OCI-LY7 (cell line): ENCODE data around the gene GAL. TPM values are rescaled to one million over a fixed set of nuclear protein-coding genes. Genes with fewer than 3 reads are reported as not detected.

Experiments used
- BruUV-seq: library from RNA; stranded (reverse); fragments of 400-500 nt; replicated peaks from 2 replicates; lab custom pipeline; 2021; lab: Mats Ljungman, UMichigan
- CTCF ChIA-PET: fragments of 300-600 bp; sonication (Branson Sonifier 250); formaldehyde crosslinking; loops from one replicate; lab custom pipeline; 2022; ENCODE audit warnings: antibody characterized with exemption; ENCODE audit not compliant: unreplicated experiment; lab: Charles Lee
- POLR2A ChIA-PET: fragments of 300-600 bp; sonication (Branson Sonifier 250); formaldehyde crosslinking; loops from one replicate; lab custom pipeline; 2022; ENCODE audit warnings: antibody characterized with exemption; lab: Charles Lee
- DNase-seq: peaks from one replicate; pipeline ENCODE4 v3.0.0-alpha.2; 2015; ENCODE audit warnings: low spot score
- H2AFZ ChIP-seq: fragments of 200-600 bp; sonication (generic), shearing (Covaris generic); 2 replicates; pipeline ENCODE4 v1.6.1; 2014; ENCODE audit warnings: mild to moderate bottlenecking, antibody characterized with exemption, low read length, moderate library complexity
- H3K27ac ChIP-seq: fragments of 200-600 bp; sonication (generic); 2 replicates; pipeline ENCODE4 v1.5.1; 2014; ENCODE audit warnings: mixed run types, low read depth, mild to moderate bottlenecking, moderate library complexity, low read length, inconsistent platforms; ENCODE audit not compliant: poor library complexity, severe bottlenecking
- H3K36me3 ChIP-seq: fragments of 200-600 bp; sonication (generic); 2 replicates; pipeline ENCODE4 v1.6.1; 2014; ENCODE audit warnings: mild to moderate bottlenecking, antibody characterized with exemption, low read length, moderate library complexity, mixed read lengths; ENCODE audit not compliant: insufficient read depth
- H3K4me1 ChIP-seq: fragments of 200-600 bp; sonication (generic); 2 replicates; pipeline ENCODE4 v1.5.1; 2014; ENCODE audit warnings: mild to moderate bottlenecking, low read length; ENCODE audit not compliant: insufficient read depth, poor library complexity, severe bottlenecking
- H3K4me2 ChIP-seq: fragments of 200-600 bp; sonication (generic); 2 replicates; pipeline ENCODE4 v1.6.1; 2014; ENCODE audit warnings: mild to moderate bottlenecking, low read length
- H3K4me3 ChIP-seq: fragments of 200-600 bp; sonication (generic); 2 replicates; pipeline ENCODE4 v1.5.1; 2014; ENCODE audit warnings: mild to moderate bottlenecking, low read depth, low read length; ENCODE audit not compliant: poor library complexity, severe bottlenecking
- H3K79me2 ChIP-seq: fragments of 200-600 bp; sonication (generic); 2 replicates; pipeline ENCODE4 v1.6.1; 2016; ENCODE audit warnings: low read depth, mild to moderate bottlenecking, low read length, moderate library complexity, mixed read lengths; ENCODE audit not compliant: insufficient read depth
- H3K9me2 ChIP-seq: fragments of 200-600 bp; sonication (generic); 2 replicates; pipeline ENCODE4 v1.6.1; 2016; ENCODE audit warnings: mild to moderate bottlenecking, low read length, mixed read lengths; ENCODE audit not compliant: insufficient read depth
- H3K9me3 ChIP-seq: fragments of 200-600 bp; sonication (generic); 2 replicates; pipeline ENCODE4 v1.6.1; 2014; ENCODE audit warnings: mild to moderate bottlenecking, mixed run types, low read length, mixed read lengths
- H4K20me1 ChIP-seq: fragments of 200-600 bp; sonication (generic); 2 replicates; pipeline ENCODE4 v1.6.1; 2014; ENCODE audit warnings: mild to moderate bottlenecking, antibody characterized with exemption, low read length, moderate library complexity, mixed read lengths; ENCODE audit not compliant: insufficient read depth
- CTCF ChIP-seq: fragments of 200-600 bp; sonication (generic); conservative IDR thresholded peaks from 2 replicates; pipeline ENCODE4 v1.5.1; 2014; ENCODE audit warnings: mild to moderate bottlenecking, antibody characterized with exemption, low read length, moderate library complexity, mixed read lengths
- EZH2phosphoT487 ChIP-seq: fragments of 200-600 bp; sonication (generic); IDR thresholded peaks from 2 replicates; pipeline ENCODE4 v1.6.1; 2018; ENCODE audit warnings: low read depth, borderline replicate concordance, mild to moderate bottlenecking, mixed run types, antibody characterized with exemption, low read length, moderate library complexity, mixed read lengths
- intact Hi-C: fragments of 100-400 bp; cut with micrococcal nuclease; formaldehyde crosslinking; loops from one replicate; pipeline ENCODE4 v1.10.0; 2022; ENCODE audit not compliant: unreplicated experiment
- total RNA-seq, 2 experiments: library from RNA; depleted of rRNA in 1 of 2; stranded (reverse); fragments of >200 nt in 1 of 2; shearing (Covaris generic) in 1 of 2; gene quantifications; 2 replicates each; pipeline ENCODE4 v1.2.3, GENCODE V29; 2014 to 2022

The GAL gene
- total RNA-seq, 2 experiments from 2014 or later, result not detected

GRCh38 chr11:68664141-68664540 is 20.2 kb upstream of the GAL start:
- POLR2A ChIA-PET, result no interaction called here
- BruUV-seq, result no TSS peak

GRCh38 chr11:68664906-68665305 is 19.4 kb upstream of the GAL start:
- intact Hi-C loops, result no loop called here
- Histone ChIP-seq H3K27ac (no peak overlapping the region), H3K9me2 (no peaks in the 10 kb centered on the region), H2AFZ (no peak overlapping the region), H3K9me3 (no peaks in the 10 kb centered on the region), H3K4me3 (no peak overlapping the region), H3K36me3 (no peaks in the 10 kb centered on the region), H3K4me1 (no peaks in the 10 kb centered on the region), H3K79me2 (no peaks in the 10 kb centered on the region), H4K20me1 (no peaks in the 10 kb centered on the region), H3K4me2 (no peak overlapping the region)
- POLR2A ChIA-PET, result no interaction called here
- CTCF ChIA-PET, result no interaction called here
- TF ChIP-seq EZH2phosphoT487 (no peak), CTCF (no peak)
- DNase-seq, result no peak
- no TSS peak for BruUV-seq

More at GRCh38 chr11:68664141-68664540, 20.2 kb upstream of the GAL start:
- no peak overlapping the region for H3K4me2 ChIP-seq
- CTCF ChIA-PET, result no interaction called here
- no peaks in the 10 kb centered on the region for H3K36me3 ChIP-seq
- H2AFZ ChIP-seq, result no peak overlapping the region
- intact Hi-C loops, result no loop called here
- no peaks in the 10 kb centered on the region for H3K79me2 ChIP-seq
- DNase-seq, result no peak
- H3K9me3 ChIP-seq, result no peaks in the 10 kb centered on the region
- no peaks in the 10 kb centered on the region for H3K9me2 ChIP-seq
- no peak for TF ChIP-seq CTCF
- TF ChIP-seq EZH2phosphoT487, result no peak
- H3K4me1 ChIP-seq, result no peaks in the 10 kb centered on the region
- H4K20me1 ChIP-seq, result no peaks in the 10 kb centered on the region
- H3K4me3 ChIP-seq, result no peak overlapping the region
- no peak overlapping the region for H3K27ac ChIP-seq

DNA sequence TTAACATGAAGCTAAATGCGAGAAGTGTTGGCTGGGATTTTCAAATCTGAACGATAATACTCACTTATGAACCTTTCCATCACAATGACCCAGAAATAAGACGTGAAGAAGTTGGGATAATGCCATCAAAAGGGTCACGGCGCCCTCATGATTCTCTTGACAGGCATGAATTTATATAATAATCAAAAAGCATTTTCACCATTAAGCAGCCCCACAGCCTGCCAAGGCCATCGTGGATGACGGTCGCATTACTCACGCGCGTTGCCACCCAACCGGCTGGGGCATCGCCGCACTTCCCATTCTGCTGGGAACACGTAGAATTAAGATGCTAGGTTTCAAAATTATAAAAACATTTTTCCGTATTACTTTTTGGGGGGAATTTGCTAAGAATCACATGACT is 18.9 kb upstream of the GAL start:
- H3K9me3 ChIP-seq, result no peaks in the 10 kb centered on the region
- DNase-seq, result no peak
- H3K27ac ChIP-seq, result no peak overlapping the region
- H3K36me3 ChIP-seq, result no peaks in the 10 kb centered on the region
- POLR2A ChIA-PET, result no interaction called here
- H3K4me2 ChIP-seq, result no peak overlapping the region
- BruUV-seq, result no TSS peak
- no peaks in the 10 kb centered on the region for H3K79me2 ChIP-seq
- CTCF ChIA-PET, result no interaction called here
- intact Hi-C loops, result no loop called here
- no peak for TF ChIP-seq CTCF
- TF ChIP-seq EZH2phosphoT487, result no peak
- no peaks in the 10 kb centered on the region for H3K4me1 ChIP-seq
- H4K20me1 ChIP-seq, result no peaks in the 10 kb centered on the region
- H3K4me3 ChIP-seq, result no peak overlapping the region
- no peaks in the 10 kb centered on the region for H3K9me2 ChIP-seq
- no peak overlapping the region for H2AFZ ChIP-seq
